Activated CD8-positive, alpha-beta memory T cell treated with anti-CD3 and anti-CD28 coated beads, Interleukin-2, amount 50 U/mL, for 24 hours (primary cell): Measurements from ENCODE around the gene MIOS.

Experiments
- DNase-seq: peaks from one replicate; pipeline ENCODE4 v3.0.0-alpha.2; 2020; ENCODE audit errors: extremely low read depth

MIOS gene

DNA sequence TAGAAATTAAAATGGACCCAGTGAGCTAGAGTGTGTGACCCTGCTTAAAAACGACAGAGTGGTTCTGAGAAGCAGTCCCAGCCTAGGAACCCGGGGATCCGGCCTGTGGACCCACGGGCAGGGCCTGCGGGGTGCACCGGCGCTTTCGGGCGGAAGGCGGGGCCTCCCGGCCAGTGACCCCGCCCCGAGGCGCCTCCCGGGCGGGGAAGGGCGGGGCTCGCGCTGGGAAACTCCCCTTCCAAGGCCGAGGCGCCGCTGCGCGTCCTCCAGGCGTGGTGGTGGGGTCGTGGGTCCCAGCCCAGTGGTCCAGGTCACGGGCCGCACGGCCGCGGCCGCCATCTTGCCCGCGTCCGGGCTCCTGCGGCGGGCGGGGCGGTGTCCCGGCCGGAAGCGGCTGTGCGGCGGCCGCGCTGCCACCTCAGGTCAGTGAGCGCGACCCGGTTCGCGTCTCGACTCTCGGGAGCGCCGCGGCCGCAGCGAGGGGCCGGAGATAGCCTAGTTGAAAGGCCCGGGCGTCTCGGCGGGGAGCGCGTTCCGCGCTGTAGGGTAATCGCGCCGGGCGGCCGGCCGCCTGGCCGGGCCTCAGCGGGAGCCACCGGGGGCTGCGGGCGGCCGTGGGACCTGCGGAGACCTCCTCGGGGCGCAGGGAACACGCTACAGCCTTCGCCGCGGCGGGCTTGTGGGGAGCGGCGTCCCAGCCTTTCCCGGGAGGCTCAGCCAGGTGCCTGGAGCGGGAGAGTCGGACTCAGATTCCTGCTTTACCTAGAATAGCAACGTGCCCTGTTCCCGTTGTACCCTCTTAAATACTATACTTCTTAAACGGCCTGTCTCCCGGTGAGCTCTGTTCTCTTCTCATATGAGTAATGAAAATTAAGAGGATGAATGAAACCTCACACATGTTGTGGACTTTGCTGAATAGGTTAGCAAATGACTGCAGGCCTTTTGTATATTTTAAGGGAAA is at the start of gene MIOS:
MIOS (plus strand) TSS at position 234 of the 961 bp plus-strand sequence. CDS start 5,592 bp downstream, outside the sequence.
- DNase-seq: peak; percentile 44

GRCh38 chr7:7517754-7518153 is 48.9 kb upstream of the MIOS start:
- DNase-seq: no peak

GRCh38 chr7:7519056-7519455 is 47.6 kb upstream of the MIOS start:
- DNase-seq: no peak

DNA sequence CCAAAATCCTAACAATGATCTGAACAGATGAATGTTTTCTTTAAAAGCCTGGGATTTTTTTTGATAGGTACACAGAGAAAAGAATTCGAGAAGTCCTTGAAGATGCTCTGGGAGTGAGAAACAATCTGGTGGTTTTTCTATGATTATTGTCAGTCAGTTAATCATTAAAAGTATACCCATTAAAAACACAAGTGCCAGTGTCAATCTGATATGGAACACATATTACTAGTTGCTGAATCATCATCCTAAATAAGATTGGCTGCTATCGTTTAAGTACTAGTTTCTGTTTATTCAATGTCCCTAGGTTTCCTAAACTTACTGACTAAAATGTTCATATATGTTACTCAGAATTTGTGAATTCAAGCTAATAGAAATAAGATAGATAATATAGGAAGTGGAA is 47.2 kb upstream of the MIOS start:
- no peak for DNase-seq

DNA sequence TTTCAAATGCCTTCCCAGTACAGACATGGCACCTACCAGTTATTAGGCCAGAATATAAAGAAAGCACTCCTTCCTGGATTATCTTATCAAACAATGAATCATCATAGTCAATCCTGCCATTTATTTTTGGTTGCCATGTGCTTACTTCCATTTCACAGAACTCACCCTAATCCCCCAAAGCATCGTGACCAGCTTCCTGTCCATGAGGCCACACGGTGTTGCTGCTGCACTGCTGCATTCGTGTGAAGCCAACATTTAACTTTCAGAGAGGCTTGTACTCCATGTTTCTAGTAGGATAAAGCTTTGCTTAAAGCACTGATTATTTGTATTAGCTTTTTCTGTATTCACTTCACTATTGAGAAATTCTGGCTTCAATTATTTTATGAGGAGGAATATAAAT is 45.4 kb upstream of the MIOS start:
- DNase-seq: no peak

DNA sequence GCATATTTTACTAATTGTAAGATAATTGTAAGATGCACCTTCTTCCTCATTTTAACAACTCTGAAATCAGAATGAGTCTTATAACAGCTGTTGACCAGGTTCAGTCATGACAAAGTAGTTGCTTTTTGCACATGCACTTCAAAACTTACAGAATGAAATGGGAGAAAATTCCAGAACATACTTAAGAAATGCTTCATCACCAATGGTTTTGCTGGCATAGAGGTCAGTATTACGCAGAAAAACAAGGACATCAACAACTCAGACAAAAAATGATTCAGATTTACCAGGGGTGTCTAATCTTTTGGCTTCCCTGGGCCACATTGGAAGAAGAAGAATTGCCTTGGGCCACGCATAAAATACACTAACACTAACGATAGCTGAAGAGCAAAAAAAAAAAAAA is 44.3 kb upstream of the MIOS start:
- no peak for DNase-seq

- no peak for DNase-seq
Measured at GRCh38 chr7:7524121-7524520, 42.6 kb upstream of the MIOS start.

GRCh38 chr7:7526006-7526405 is 40.7 kb upstream of the MIOS start:
- DNase-seq: no peak

DNA sequence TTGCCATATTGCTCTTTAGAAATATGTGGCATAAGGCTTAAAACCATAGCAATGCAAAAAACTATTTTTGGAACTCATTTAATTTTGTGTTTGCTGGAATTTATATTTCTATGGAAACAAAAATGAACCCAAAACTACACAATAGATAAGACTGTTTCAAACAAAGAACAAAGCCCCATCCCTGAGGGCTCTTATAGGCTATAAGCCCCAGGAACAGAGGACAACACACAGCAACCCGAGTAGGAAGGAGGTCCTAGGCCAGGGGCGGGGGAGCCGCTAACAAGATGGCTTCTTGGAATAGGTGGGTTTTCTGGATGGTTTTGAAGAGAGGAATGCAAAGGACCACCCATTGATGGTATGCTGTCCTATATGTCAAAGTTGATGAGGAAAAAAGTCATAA is 39.6 kb upstream of the MIOS start:
- DNase-seq: no peak

DNA sequence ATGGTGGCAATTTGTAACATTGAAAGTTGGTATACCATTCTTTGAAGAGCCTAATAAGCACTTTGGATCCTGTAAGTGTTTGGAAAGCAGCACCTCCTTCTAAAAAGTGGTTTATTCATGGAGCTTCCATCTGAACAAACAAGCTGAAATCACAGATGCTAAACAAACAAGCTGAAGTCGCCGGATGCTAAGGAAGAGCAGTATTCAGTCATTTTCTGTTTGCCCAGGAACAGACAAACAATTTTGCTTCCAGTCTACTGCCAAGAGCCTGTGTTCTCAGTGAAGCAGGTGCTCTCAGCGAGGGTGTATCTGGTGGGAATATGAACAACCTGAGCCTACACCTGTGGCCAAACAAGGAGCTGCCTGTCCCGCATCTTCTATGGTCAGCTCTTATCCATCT is 37.4 kb upstream of the MIOS start:
- no peak for DNase-seq

- DNase-seq: no peak
Measured at GRCh38 chr7:7533831-7534430, 32.8 kb upstream of the MIOS start.

DNA sequence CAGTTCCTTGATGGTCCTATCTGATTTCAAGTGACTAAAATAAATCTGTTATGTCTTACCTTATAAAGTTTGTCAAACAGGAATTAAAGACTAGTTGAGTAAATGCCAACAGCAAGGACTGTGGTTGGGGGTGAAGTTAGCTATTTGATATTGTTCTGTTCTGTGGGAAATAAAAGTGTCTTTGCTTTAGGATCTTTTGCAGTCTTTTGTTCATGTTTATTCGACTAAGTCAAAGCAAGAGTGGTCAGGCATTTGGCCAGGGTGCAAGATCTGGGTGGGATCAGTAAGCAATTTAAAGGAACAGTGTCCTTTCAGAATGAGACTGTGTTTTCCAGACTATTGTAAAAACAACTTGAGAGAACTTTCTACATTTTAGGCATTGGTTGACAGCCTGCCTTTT is 31.0 kb upstream of the MIOS start, which contains the start of gene COL28A1:
COL28A1 (minus strand) TSS at position 183 of the 400 bp plus-strand sequence. CDS start 2,998 bp downstream, outside the sequence.
- DNase-seq: no peak

DNA sequence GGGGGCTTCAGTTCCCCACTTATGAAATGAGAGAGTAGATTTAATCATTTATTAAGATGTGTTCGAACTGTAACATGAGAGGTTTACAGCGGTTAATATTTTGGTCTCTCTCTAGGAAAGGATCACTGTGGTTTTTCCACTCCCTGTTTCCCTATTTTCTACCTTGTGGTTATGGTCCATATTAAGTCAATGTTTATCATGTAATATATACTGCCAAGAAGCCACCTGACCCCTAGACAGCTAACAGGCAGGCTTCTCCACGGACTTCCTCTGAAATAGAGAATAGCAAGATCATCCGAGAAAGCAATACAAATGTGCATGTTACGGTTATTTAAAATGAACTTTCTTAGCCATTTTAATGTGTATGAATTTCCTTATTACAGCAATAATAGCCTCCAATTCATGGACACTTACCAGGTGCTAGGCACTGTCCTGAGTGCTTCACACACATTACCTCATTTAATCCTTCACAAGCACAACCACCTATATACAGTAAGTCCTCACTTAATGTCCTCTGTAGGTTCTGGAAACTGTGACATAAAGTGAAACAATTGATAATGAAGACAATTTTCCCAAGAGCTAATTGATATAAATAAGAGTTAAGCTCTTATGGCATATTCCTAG is 30.2 kb upstream of the MIOS start:
- DNase-seq: no peak

DNA sequence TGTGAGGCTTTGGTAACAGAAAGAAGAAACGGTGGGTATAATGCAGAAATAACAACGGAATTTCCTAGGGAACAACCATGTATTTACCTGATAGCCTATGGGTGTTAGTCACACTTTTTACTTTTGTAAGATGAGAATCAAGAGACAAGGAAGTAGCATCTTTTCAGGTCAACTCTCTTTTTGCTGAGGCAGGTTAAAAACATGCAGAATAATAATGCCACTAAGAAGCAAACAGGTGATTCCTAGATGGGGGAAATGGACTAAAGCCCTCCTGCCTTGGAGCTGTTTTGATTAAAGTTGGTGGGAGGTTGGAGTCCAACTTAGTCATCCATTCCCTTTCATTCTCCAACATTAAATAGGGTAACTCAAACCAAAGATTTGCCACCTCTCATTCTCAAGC is 29.0 kb upstream of the MIOS start:
- DNase-seq: no peak

GRCh38 chr7:7539152-7539551 is 27.5 kb upstream of the MIOS start:
- DNase-seq: no peak

DNA sequence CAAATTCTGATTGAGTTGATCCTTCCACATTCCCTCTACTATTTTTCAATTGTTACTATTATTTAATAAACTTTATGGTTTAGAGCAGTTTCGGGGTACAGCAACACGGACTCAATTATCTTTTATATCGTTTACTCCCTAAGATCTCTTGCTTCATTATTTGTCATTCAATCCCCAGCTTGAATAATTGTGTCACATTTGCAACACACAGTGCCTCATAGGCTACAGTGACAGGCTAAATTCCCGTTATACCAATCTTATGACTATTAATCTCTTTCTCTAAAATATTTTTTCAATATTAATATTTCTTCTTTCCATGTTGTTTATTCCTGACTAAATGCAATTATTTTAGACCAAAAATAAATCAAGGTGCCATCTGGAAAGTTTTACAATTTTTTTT is 27.0 kb upstream of the MIOS start:
- DNase-seq: no peak

DNA sequence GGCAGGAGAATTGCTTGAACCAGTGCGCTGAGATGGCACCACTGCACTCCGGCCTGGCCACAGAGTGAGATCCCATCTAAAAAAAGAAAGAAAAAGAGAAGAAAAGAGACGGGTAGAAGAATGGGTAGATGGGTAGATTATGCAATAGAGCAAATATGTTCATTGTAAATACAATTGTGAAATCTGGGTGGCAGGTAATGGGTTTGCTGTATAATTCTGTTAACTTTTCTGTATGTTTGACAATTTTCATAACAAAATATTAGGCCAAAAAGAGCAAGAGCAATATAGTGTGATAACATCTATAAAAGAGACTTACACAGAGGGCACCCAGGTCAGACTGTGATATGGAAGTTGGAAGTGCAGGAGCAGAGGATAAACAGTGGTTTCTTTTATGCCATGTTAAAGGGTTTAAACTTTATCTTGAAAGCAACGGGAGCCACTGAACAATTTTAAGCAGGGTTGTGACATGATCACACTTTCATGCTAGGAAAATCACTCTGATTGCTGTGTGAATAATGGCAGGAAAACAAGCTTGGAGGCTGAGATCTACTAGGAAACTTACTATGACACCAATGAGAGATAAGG is 24.3 kb upstream of the MIOS start:
- DNase-seq: no peak

DNA sequence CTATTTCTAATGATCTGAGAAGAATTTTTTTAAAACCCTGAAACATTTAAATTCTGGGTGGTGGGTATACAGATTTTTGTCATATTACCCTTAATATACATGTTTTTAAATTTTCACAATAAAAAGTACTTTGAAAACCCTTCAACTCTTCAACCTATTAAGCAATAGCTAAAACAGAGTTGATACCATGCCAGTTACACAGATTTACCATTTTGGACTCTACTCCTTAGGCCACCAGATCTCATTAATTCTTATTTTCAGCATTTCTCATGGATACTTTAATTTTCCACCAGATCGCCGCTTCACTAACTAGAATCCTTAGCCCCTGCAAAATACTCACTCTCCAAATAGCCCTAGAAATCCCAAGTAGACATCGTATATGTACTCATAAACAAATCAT is 18.3 kb upstream of the MIOS start:
- DNase-seq: no peak

GRCh38 chr7:7550663-7551062 is 16.0 kb upstream of the MIOS start:
- no peak for DNase-seq

DNA sequence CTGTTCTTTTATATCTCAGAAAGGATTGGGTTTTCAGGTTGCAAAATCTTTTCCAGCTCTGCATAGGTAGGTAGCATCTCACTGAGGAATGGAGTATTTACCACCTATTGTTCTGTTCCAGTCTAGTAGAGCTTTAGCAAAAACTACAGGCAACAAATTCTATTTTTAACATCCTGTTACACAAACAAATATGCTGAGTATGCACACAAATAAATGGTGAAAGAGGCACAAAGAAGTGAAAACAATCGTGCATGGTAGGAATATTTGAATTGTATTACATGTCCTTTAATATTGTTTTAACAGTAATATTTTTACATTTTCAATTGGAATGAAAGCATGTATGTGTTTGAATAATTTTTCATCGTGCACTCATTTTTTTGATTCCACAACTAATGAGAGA is 14.5 kb upstream of the MIOS start:
- DNase-seq: no peak

DNA sequence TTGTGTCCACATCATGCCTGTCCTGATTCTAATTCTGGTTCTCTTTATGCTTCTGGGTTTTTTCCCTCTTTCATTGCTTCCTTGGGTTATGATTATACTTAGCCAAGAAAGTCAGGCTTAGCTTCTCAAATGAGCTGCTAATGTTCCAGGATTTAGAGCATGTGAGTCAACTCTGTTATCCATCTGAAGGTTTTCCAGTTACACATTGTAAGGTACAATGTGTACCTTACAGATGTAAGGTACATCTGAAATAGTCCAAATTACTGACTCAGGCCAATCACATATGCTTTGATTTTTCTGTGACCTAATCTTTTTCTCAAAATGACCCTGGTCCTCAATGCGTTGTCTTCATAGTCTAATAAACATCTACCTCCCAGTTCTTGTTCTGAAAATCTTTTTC is 13.3 kb upstream of the MIOS start:
- DNase-seq: no peak

- no peak for DNase-seq
Measured at GRCh38 chr7:7554021-7554432, 12.7 kb upstream of the MIOS start.
